HEK293 (cell line): Measurements from ENCODE around the gene TTLL3.

Experiments used
- CTCF ChIA-PET: fragments of 350-600 bp; formaldehyde crosslinking; extraction: SDS; loops from one replicate; lab custom pipeline; 2021; ENCODE audit warnings: antibody characterized with exemption; lab: Yijun Ruan, JAX
- POLR2A ChIA-PET: fragments of 300-600 bp; formaldehyde crosslinking; extraction: SDS; loops from one replicate; lab custom pipeline; 2020; ENCODE audit warnings: antibody characterized with exemption, inconsistent platforms; lab: Yijun Ruan, JAX
- H3K27ac ChIP-seq: fragments of 200-500 bp; sonication (Bioruptor generic); 2 replicates; pipeline ENCODE4 v1.5.1; 2014; ENCODE audit warnings: low read depth, low read length, control low read depth, inconsistent platforms; ENCODE audit errors: extremely low read depth
- H3K36me3 ChIP-seq, 2 experiments: fragments of 200-500 bp in 1 of 2; sonication (Bioruptor generic) in 1 of 2; 1 replicate in 1 of 2; 2 replicates in 1 of 2; pipeline ENCODE4 v1.5.1; 2014 to 2017; ENCODE audit warnings: inconsistent platforms in 2 of 2, low read length in 2 of 2; ENCODE audit not compliant: control insufficient read depth in 2 of 2, insufficient read depth in 1 of 2
- H3K4me1 ChIP-seq: fragments of 200-500 bp; sonication (Bioruptor generic); 2 replicates; pipeline ENCODE4 v1.5.1; 2014; ENCODE audit warnings: mild to moderate bottlenecking, low read length, inconsistent platforms; ENCODE audit not compliant: control insufficient read depth, insufficient read depth
- H3K4me3 ChIP-seq: 2 replicates; pipeline ENCODE4 v1.5.1; 2011; ENCODE audit warnings: low read depth, mild to moderate bottlenecking, control low read depth, low read length, moderate library complexity
- H3K9me3 ChIP-seq: fragments of 200-500 bp; sonication (Bioruptor generic); 2 replicates; pipeline ENCODE4 v1.5.1; 2014; ENCODE audit warnings: low read depth, low read length, inconsistent platforms; ENCODE audit not compliant: control insufficient read depth, insufficient read depth
- PRDM1 ChIP-seq: fragments of 450-650 bp; formaldehyde crosslinking; IDR thresholded peaks from 2 replicates; pipeline ENCODE4; 2016; ENCODE audit warnings: missing biosample characterization, missing genetic modification characterization
- PRDM6 ChIP-seq: fragments of 450-650 bp; formaldehyde crosslinking; IDR thresholded peaks from 2 replicates; pipeline ENCODE4 v1.5.1; 2017; ENCODE audit warnings: missing biosample characterization, missing genetic modification characterization
- REPIN1 ChIP-seq: fragments of 450-650 bp; formaldehyde crosslinking; IDR thresholded peaks from 2 replicates; pipeline ENCODE4 v1.5.1; 2017; ENCODE audit warnings: missing biosample characterization, missing genetic modification characterization, low read depth
- ZBTB8A ChIP-seq: fragments of 450-650 bp; formaldehyde crosslinking; IDR thresholded peaks from 2 replicates; pipeline ENCODE4 v1.5.1; 2016; ENCODE audit warnings: missing biosample characterization, missing genetic modification characterization
- ZNF10 ChIP-seq: fragments of 450-650 bp; formaldehyde crosslinking; IDR thresholded peaks from 2 replicates; pipeline ENCODE4 v1.5.1; 2017; ENCODE audit warnings: missing biosample characterization, missing genetic modification characterization
- ZNF184 ChIP-seq: fragments of 450-650 bp; IDR thresholded peaks from 2 replicates; pipeline ENCODE4 v1.5.1; 2018; ENCODE audit warnings: missing biosample characterization, mild to moderate bottlenecking, missing genetic modification characterization
- ZNF354C ChIP-seq: fragments of 450-650 bp; formaldehyde crosslinking; IDR thresholded peaks from 2 replicates; pipeline ENCODE4 v1.5.1; 2016; ENCODE audit warnings: missing biosample characterization, missing genetic modification characterization, low read depth, borderline replicate concordance
- ZNF37A ChIP-seq: fragments of 450-650 bp; IDR thresholded peaks from 2 replicates; pipeline ENCODE4 v1.5.1; 2018; ENCODE audit warnings: missing biosample characterization, missing genetic modification characterization
- ZNF404 ChIP-seq: fragments of 450-650 bp; formaldehyde crosslinking; IDR thresholded peaks from 2 replicates; pipeline ENCODE4 v1.5.1; 2017; ENCODE audit warnings: missing biosample characterization, missing genetic modification characterization
- ZNF501 ChIP-seq: fragments of 450-650 bp; formaldehyde crosslinking; IDR thresholded peaks from 2 replicates; pipeline ENCODE4 v1.5.1; 2016; ENCODE audit warnings: missing biosample characterization, missing genetic modification characterization
- ZNF530 ChIP-seq: fragments of 450-650 bp; formaldehyde crosslinking; IDR thresholded peaks from 2 replicates; pipeline ENCODE4 v1.5.1; 2016; ENCODE audit warnings: low read depth, missing biosample characterization, missing genetic modification characterization
- ZNF549 ChIP-seq: fragments of 450-650 bp; IDR thresholded peaks from 2 replicates; pipeline ENCODE4 v1.5.1; 2018; ENCODE audit warnings: missing biosample characterization, missing genetic modification characterization, mild to moderate bottlenecking, inconsistent platforms, moderate library complexity
- ZNF558 ChIP-seq: fragments of 450-650 bp; formaldehyde crosslinking; IDR thresholded peaks from 2 replicates; pipeline ENCODE4 v1.5.1; 2016; ENCODE audit warnings: missing biosample characterization, missing genetic modification characterization
- ZNF621 ChIP-seq: fragments of 450-650 bp; formaldehyde crosslinking; IDR thresholded peaks from 2 replicates; pipeline ENCODE4 v1.5.1; 2017; ENCODE audit warnings: missing biosample characterization, missing genetic modification characterization
- ZNF654 ChIP-seq: fragments of 450-650 bp; formaldehyde crosslinking; IDR thresholded peaks from 2 replicates; pipeline ENCODE4 v1.5.1; 2016; ENCODE audit warnings: low read depth, missing biosample characterization, missing genetic modification characterization
- ZNF707 ChIP-seq: fragments of 450-650 bp; formaldehyde crosslinking; IDR thresholded peaks from 2 replicates; pipeline ENCODE4 v1.5.1; 2016; ENCODE audit warnings: missing biosample characterization, missing genetic modification characterization
- ZNF777 ChIP-seq: fragments of 450-650 bp; formaldehyde crosslinking; IDR thresholded peaks from 2 replicates; pipeline ENCODE4 v1.5.1; 2017; ENCODE audit warnings: missing biosample characterization, missing genetic modification characterization, borderline replicate concordance
- ZNF785 ChIP-seq: fragments of 450-650 bp; formaldehyde crosslinking; IDR thresholded peaks from 2 replicates; pipeline ENCODE4 v1.5.1; 2016; ENCODE audit warnings: missing biosample characterization, missing genetic modification characterization
- ZXDB ChIP-seq: fragments of 450-650 bp; formaldehyde crosslinking; IDR thresholded peaks from 2 replicates; pipeline ENCODE4 v1.5.1; 2016; ENCODE audit warnings: missing biosample characterization, missing genetic modification characterization
- TF ChIP-seq, protein P1 (sequence below): fragments of 450-650 bp; formaldehyde crosslinking; IDR thresholded peaks from 2 replicates; pipeline ENCODE4 v1.5.1; 2016; ENCODE audit warnings: missing biosample characterization, missing genetic modification characterization
- TF ChIP-seq, protein P2 (sequence below): fragments of 450-650 bp; formaldehyde crosslinking; IDR thresholded peaks from 2 replicates; pipeline ENCODE4 v1.5.1; 2017; ENCODE audit warnings: missing biosample characterization, missing genetic modification characterization
- TF ChIP-seq, protein P3 (sequence below): sonication (generic); formaldehyde crosslinking; IDR thresholded peaks from 2 replicates; pipeline ENCODE4 v1.8.1; 2022; ENCODE audit warnings: mild to moderate bottlenecking, moderate library complexity, missing genetic modification reagents

TTLL3 gene

GRCh38 chr3:9828801-9829755 is 19.0 kb downstream of the TTLL3 start (continued):
- TF ChIP-seq, protein P1, sequence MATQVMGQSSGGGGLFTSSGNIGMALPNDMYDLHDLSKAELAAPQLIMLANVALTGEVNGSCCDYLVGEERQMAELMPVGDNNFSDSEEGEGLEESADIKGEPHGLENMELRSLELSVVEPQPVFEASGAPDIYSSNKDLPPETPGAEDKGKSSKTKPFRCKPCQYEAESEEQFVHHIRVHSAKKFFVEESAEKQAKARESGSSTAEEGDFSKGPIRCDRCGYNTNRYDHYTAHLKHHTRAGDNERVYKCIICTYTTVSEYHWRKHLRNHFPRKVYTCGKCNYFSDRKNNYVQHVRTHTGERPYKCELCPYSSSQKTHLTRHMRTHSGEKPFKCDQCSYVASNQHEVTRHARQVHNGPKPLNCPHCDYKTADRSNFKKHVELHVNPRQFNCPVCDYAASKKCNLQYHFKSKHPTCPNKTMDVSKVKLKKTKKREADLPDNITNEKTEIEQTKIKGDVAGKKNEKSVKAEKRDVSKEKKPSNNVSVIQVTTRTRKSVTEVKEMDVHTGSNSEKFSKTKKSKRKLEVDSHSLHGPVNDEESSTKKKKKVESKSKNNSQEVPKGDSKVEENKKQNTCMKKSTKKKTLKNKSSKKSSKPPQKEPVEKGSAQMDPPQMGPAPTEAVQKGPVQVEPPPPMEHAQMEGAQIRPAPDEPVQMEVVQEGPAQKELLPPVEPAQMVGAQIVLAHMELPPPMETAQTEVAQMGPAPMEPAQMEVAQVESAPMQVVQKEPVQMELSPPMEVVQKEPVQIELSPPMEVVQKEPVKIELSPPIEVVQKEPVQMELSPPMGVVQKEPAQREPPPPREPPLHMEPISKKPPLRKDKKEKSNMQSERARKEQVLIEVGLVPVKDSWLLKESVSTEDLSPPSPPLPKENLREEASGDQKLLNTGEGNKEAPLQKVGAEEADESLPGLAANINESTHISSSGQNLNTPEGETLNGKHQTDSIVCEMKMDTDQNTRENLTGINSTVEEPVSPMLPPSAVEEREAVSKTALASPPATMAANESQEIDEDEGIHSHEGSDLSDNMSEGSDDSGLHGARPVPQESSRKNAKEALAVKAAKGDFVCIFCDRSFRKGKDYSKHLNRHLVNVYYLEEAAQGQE (tag by site-specific recombination): no peak
- no peak for TF ChIP-seq ZNF37A (tag by site-specific recombination)
- no peak for TF ChIP-seq ZNF558 (tag by site-specific recombination)
- no peak for TF ChIP-seq ZNF501 (tag by site-specific recombination)
- TF ChIP-seq, all 188 proteins: peak for 0

DNA sequence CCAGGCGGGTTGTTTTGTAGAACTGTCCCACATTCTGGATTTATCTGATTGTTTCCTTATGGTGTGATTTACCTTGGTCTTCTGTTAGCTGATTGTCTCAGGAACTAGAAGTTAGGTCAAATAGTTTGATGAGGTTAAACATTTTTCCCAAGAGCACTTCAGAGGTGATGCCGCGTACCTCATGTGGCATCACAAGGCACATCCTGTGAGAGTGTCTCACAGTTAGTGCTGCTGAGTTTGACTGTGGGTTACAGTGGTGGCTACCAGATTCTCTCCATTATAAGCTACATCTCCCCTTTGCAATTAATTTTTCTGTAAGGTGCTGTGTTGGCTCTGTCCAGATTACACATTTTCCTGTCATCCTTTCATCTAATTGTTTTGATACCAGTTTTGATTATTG is 21.2 kb downstream of the TTLL3 start:
- CTCF ChIA-PET: interaction anchor here (1.2 kb wide), 1 partner anchor 115 kb away, joined by 6 read pairs; no protein-coding TSS in a partner anchor
- no peak overlapping the region for H3K27ac ChIP-seq
- no peak for TF ChIP-seq ZNF530 (tag by site-specific recombination)
- no peak for TF ChIP-seq ZNF654
- TF ChIP-seq, protein P2, sequence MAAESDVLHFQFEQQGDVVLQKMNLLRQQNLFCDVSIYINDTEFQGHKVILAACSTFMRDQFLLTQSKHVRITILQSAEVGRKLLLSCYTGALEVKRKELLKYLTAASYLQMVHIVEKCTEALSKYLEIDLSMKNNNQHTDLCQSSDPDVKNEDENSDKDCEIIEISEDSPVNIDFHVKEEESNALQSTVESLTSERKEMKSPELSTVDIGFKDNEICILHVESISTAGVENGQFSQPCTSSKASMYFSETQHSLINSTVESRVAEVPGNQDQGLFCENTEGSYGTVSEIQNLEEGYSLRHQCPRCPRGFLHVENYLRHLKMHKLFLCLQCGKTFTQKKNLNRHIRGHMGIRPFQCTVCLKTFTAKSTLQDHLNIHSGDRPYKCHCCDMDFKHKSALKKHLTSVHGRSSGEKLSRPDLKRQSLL (tag by site-specific recombination): no peak
- TF ChIP-seq ZNF707 (tag by site-specific recombination): no peak
- TF ChIP-seq, protein P3, sequence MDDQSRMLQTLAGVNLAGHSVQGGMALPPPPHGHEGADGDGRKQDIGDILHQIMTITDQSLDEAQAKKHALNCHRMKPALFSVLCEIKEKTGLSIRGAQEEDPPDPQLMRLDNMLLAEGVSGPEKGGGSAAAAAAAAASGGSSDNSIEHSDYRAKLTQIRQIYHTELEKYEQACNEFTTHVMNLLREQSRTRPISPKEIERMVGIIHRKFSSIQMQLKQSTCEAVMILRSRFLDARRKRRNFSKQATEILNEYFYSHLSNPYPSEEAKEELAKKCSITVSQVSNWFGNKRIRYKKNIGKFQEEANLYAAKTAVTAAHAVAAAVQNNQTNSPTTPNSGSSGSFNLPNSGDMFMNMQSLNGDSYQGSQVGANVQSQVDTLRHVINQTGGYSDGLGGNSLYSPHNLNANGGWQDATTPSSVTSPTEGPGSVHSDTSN: no peak
- no peak for TF ChIP-seq REPIN1 (tag by site-specific recombination)
- TF ChIP-seq ZXDB (tag by site-specific recombination): no peak
- TF ChIP-seq ZNF184 (tag by site-specific recombination): no peak
- TF ChIP-seq ZNF404 (tag by site-specific recombination): no peak
- no peak for TF ChIP-seq ZNF37A (tag by site-specific recombination)
- no peak for TF ChIP-seq ZNF777 (tag by site-specific recombination)
- TF ChIP-seq, all 188 proteins: peak for 0
- Histone ChIP-seq H3K4me1 (no peaks in the 10 kb centered on the region), H3K4me3 (no peak overlapping the region), H3K9me3 (no peaks in the 10 kb centered on the region), H3K36me3 (peaks cover 22 to 74% of the 10 kb centered on the region in 2 experiments)
- POLR2A ChIA-PET: interaction anchor here (0.9 to 1.3 kb wide), 2 partner anchors 11 to 13 kb away, joined by 3 to 4 read pairs; partner anchors contain the start of gene RPUSD3

- POLR2A ChIA-PET: no interaction called here
- Histone ChIP-seq H3K4me3 (no peak overlapping the region), H3K27ac (no peak overlapping the region), H3K4me1 (no peaks in the 10 kb centered on the region), H3K9me3 (no peaks in the 10 kb centered on the region), H3K36me3 (peaks cover 27 to 72% of the 10 kb centered on the region in 2 experiments)
- CTCF ChIA-PET: no interaction called here
- TF ChIP-seq ZNF354C (tag by site-specific recombination): no peak
- no peak for TF ChIP-seq ZNF621 (tag by site-specific recombination)
- TF ChIP-seq ZNF785 (tag by site-specific recombination): no peak
- TF ChIP-seq ZBTB8A (tag by site-specific recombination): no peak
- TF ChIP-seq ZNF10 (tag by site-specific recombination): no peak
- no peak for TF ChIP-seq ZNF549
- TF ChIP-seq PRDM6 (tag by site-specific recombination): no peak
- TF ChIP-seq PRDM1 (tag by site-specific recombination): no peak
These were observed 23.0 kb downstream of the TTLL3 start for GRCh38 chr3:9833078-9833477.
